GM21367 (cell line): Measurements from ENCODE around the gene RASL10B.
"Not testable (repeated sequence)": the region's sequence is repeated elsewhere in the genome, so short reads cannot be mapped to it uniquely, and the experiment has no call there.

Experiments
- ATAC-seq: cut with Tn5 transposase; IDR thresholded peaks from one replicate; pipeline ENCODE4 v1.9.1; 2021; ENCODE audit not compliant: unreplicated experiment

The RASL10B gene, protein sequence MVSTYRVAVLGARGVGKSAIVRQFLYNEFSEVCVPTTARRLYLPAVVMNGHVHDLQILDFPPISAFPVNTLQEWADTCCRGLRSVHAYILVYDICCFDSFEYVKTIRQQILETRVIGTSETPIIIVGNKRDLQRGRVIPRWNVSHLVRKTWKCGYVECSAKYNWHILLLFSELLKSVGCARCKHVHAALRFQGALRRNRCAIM

GRCh38 chr17:35731239-35731916 lies at the start of gene RASL10B:
RASL10B (plus strand) TSS chr17:35731639; CDS start chr17:35735185, 3,546 bp downstream.
- ATAC-seq = no peak

GRCh38 chr17:35683591-35683990 lies 47.8 kb upstream of the RASL10B start:
- ATAC-seq = no peak

DNA sequence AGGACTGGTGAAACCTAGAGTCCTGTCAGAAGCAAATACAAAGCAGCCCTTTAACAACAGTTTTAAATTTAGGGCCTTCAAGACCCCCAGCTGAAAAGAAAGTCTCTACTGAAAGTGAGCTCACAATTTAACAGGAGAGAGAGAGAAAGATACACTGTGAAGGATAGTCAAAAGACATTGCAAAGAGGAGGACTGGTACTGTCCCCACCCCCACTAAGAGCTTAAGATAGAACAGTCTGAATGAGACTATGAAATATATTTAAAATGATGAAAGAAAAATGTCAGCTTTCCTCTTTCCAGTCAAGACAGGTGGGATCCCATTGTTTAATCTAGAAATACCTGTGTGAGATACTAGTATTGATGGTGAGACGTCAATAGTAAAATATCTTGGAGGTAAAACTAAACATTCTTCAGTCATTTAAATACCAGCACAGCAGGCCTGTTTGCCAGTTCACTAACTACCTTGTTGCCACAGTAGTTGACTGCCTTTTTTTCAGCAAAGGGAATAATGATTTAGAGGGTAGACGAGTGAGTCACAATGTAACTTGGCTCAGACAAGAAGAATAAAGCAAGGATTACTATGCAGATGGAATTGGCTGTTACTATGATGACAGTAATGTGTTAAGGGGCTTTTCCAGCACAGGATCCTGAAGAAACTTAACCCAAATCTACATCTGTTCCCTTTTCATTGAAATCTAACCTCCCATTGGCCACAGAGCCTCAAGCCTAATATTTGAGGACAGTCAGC lies 47.2 kb upstream of the RASL10B start:
- no peak for ATAC-seq

DNA sequence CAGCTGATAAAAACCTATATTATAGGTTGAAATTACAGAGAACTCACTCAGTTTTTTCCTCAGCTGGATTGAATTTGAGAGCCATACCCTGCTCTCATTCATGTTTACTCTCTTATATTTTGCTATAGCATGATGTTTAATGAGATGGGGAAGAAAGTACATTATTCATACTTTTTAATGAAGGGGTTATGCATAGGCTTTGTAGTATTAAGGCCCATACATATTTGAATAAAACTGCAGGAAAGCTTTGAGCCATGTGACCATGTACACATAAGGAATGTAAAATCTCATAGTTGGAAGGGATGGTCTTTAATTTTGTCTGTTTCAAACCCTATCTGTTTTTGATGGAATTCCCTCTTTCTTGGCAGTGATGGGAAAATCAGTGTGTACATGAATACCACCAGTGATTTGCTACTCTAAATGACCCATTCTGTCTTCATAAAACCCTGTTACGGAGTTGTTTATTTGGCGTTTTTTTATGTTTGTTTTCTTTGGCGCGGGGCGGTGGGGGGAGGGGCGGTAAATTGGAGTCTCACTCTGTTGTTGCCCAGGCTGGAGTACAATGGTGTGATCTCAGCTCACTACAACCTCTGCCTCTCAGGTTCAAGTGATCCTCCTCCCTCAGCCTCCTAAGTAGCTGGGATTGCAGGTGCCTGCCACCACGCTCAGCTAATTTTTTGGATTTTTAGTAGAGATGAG lies 38.8 kb upstream of the RASL10B start:
- no peak for ATAC-seq

DNA sequence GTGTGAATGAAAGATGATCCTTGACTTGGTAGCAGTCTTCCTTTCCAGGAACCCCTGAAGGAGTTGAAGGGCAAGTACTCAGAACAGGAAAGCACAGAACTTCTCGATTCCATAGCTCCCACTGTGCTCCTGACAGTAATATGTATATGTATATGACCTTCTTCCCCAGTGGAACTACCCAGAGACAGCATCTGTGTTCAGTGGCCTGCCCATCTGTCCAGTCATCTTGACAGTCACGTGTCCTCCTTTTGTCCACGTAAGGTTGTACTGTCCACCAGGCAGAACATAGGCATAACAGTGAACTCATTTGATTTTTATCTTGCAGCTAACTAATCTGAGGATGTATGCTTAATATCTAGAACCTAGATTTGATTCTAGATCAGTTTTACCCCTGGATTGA lies 37.8 kb upstream of the RASL10B start:
- ATAC-seq = no peak

- no peak for ATAC-seq
These were observed 36.5 kb upstream of the RASL10B start for GRCh38 chr17:35694906-35695305.

DNA sequence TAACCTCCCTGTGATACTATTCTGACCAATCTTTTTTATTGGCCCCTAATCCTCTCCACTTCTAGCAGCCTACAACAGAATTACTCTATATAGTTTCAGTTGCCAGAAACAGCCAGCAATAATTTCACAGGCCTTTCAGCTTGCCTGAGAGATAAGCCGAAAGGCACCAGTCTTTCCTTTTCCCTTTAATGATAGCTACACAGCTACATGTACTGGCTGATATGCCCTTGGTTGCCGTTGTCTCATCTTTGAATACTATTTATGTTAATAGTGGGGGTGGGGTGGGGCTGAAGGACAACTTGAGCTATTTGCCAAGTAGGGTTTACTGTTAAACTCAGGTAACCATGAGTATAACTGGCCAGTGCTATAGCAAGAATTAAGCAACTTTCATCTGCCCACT lies 35.8 kb upstream of the RASL10B start:
- no peak for ATAC-seq

GRCh38 chr17:35698800-35699199 lies 32.6 kb upstream of the RASL10B start:
- ATAC-seq = no peak

DNA sequence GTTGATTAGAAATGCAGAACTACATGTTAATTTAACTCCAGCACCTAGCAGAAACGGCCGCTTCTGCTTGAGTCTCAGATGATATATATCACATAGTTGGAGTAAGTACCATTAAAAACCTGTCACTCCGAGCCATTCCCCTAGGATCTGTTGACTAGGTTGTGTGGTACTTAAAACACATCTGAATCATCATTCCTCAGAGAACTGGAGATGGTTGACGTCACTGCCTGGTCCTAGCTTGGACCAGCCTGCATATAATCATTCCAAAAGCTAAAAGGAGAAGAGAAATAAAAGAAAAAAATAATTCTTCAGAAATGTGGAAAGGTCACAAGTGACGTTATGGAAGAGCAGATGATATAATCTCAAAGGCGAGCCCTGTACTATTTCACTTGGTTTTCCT lies 31.3 kb upstream of the RASL10B start:
- ATAC-seq = no peak

GRCh38 chr17:35701491-35701890 lies 29.9 kb upstream of the RASL10B start:
- no peak for ATAC-seq

- not testable (repeated sequence) for ATAC-seq
These were observed 28.1 kb upstream of the RASL10B start for GRCh38 chr17:35703308-35703707.

DNA sequence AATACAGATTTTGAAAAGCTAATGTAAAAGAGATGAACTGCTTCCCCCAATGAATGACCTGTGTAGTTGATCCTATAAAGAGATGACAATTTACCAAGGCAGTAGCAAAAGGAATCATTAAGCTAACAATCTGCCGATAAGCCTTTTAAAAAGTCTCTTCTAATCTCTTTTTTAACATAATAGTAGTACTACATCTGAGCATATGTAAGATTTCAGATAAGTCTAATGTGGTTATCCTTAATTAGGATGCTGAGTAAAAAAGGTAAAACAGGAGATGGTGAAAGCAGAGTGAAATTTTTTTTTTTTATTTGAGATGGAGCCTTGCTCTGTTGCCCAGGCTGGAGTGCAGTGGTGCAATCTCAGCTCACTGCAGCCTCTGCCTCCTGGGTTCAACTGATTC lies 26.2 kb upstream of the RASL10B start:
- no peak for ATAC-seq

GRCh38 chr17:35705705-35706104 lies 25.7 kb upstream of the RASL10B start:
- ATAC-seq = no peak

- no peak for ATAC-seq
These were observed 23.3 kb upstream of the RASL10B start for GRCh38 chr17:35708149-35708548.

GRCh38 chr17:35708951-35709350 lies 22.5 kb upstream of the RASL10B start:
- ATAC-seq = no peak

DNA sequence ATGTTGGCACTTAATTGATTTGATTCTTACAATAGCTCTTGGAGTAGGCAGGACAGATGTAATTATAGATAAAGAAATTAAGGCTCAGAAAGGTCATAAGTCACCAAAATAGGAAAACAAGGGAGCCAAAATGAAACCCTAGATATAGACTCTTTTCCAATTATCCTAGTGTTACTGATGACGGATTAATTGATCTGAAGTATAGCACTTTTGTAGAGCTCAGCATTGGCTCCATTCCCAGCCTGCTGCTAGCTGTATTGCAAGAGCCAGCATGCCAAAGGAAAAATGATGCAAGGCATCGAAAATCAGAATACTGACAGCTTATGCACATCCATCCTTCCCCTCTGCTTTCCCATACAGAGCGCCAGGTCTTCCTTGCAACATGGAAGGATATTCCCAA lies 21.6 kb upstream of the RASL10B start:
- no peak for ATAC-seq

GRCh38 chr17:35710950-35711349 lies 20.5 kb upstream of the RASL10B start:
- no peak for ATAC-seq

DNA sequence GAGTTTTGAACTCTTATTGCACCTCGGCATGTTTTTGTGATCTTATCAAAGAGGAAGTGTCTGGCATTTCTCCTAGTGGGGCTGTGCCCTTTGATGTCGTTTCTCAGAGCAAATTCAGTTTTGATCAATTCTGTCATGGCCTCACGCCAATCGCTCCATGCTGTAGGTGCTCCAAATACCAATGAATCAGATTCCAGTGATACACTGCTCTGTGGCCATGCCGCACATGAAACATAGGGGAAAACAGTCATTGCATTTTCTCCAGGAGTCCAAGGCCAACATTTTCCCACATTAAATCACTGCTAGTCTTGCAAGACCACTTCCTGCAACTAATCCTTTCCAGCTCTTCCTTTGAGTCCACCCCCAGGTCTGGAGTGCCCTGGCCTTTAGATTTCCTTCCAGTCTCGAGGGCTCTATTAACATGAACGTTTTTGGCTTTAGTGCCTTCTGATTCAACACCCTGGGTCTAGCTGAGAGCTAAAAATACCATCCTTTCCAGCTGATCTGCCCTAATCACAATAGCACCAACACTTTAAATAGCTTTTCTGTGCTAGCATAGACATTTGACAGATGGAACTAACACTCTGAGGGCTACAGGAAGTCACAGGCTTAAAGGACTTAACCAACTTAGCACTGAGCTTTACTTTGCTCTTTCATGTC lies 18.2 kb upstream of the RASL10B start:
- ATAC-seq = no peak

DNA sequence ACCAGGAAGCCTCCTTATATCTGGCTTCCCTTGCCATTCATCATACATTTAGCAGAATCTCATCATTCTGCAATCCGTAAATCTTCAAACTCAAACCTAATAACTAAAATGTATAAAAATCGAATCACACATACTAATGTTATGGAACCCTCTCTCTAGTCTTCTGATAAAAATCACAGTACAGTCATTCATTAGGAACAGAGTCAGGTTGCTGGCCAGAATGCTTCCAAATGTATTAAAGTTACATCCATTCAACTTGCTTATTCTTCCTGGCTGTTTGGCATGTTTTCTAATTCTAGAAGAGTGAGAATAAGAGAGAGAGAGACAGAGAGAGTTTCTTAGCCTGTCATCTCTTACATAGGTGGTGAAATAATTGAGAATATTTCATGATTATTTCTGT lies 16.5 kb upstream of the RASL10B start:
- ATAC-seq = no peak

DNA sequence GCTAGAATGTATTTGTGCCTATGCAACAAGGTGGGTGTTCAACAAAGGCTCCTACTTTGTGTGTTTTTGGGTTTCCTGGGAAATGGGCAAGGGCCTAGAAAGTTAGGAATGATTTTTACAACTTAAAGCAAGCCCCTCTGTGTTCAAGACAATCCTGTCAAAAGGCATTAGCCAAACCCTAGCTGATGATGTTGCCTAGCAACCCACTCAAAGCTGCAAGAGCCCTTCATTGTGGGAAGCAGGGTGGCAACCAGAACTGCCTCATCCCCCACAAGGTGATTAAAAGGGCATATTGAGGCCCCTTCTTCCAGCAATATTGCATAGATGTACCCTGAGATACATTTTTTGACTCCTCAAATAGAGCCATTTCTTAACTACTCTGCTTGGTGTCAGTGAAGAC lies 16.0 kb upstream of the RASL10B start:
- no peak for ATAC-seq

DNA sequence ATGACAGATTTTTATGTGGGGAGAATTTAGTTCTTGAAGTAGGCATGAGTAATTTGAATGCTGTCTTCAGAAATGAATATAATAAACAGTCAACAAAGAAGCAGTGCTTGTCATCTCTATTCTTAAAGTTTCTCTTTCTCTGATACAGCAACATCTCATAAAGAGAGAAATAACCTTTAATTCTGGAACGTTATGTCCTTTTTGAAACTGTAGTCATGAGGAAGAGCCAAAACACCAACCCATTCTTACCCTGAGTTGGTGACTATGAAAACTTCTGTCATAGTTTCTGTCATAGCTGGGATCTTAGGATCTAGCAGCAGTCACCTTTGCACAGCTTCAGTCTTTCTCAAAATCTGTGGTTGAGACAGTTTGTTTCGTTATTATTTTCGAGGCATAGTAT lies 15.3 kb upstream of the RASL10B start:
- ATAC-seq = no peak
